Measurements from ENCODE around the gene KRTAP3-3. TPM values are rescaled to one million over a fixed set of nuclear protein-coding genes. Genes with fewer than 3 reads are reported as not detected.
A peak's percentile ranks its signal among the peaks of the same experiment; 100 is the strongest.

The KRTAP3-3 gene
- total RNA-seq, 1 donor from 2014 or later, result not detected

DNA sequence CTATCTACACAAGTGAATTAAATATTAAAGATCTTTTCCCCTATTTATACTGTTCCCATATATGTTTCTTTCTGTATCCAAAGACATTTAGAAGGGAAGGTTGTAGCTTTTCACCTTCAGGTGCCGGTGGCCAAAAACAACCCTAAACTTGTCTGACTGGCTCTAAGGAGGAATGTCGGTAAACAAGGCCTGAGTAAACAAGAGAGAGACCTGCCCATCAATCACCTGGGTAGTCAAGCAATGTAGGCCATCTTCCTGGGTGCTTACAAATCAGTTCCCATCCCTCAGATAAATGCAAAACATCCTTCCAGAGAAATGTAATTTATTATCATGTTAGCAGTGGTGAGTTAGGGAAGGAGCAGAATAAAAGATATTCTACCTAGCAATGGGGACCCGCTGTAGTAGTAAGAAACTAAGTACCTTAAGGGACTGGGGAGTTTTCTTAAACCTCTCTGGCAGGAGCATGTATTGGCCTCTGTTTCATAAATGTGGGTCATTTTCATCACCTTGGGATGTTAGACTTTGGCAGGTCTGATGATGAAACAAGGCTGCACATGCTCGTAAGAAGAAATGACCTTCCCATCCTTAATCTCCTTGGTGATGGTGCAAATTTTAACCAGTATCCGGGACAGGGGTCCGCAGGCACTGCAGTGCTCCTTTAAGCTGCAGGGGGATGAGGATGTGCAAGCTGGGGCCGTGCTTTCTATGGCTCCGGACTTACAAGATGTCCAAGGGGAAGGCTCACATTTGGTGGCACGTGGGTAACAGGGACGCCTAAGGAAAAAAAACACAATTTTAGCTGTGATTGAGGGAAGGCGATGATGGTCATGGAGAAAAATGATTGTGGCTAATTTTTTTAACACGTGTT, 35.6 kb downstream of the KRTAP3-3 start:
- DNase-seq (ENCODE audit: low spot score), result peak; percentile 58

DNA sequence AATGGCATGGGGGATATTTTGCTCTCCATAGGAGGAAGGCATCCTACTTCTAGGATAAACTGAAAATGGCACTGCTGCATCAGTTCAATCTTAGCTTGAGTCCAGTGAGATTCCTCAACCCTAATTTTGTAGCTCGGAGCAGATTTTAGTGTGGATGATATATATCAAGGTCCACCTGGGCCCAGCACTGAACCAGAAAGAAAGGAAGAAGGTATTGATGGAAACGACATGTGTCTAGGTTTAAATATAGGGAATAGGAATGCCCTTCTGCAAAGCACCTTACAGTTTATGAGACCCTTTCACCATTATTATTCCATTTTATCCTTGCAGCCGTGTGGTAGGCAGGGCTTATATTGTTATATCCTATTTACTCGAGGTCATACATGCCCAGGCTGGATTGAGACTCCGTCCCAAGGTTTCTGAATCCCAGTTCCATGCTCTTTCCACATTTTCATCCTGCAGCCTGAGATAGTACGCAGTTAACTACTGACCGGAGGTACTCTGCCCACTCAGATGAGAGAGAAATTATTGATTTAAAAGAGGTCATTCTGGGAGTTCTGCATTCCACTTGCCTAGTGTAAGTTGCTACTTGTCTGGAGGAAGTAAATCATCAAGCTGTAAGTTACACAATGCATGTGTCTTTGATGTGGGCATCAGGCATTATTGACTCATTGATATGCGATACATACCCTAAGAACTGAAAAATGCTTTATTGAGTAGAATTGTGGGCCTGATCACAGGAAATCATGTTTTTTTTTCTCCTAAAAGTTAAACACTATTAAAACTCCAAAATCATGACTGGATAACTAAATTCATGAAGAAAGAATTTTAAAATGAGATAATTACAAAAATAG, 37.3 kb downstream of the KRTAP3-3 start:
- DNase-seq (ENCODE audit: low spot score), result peak; percentile 56

DNA sequence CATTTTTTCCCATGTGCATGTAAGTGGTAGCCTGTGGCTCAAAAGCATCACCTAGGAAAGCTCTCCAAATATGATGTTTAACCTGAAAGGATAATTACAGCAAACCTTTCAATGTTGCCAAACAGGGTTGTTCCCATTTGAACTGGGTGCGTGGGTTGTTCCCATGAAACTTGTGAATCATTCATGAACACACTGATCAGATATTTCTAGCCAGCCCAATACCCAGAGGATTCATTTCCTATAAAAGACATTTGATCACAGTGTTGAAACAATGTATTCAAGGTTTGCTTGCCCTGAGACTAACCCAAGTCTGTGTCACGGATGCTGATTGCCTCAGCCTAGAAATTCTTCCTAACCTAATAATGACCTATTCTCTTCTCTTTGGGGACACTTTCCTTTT, 40.1 kb downstream of the KRTAP3-3 start:
- DNase-seq (ENCODE audit: low spot score), result no peak

DNA sequence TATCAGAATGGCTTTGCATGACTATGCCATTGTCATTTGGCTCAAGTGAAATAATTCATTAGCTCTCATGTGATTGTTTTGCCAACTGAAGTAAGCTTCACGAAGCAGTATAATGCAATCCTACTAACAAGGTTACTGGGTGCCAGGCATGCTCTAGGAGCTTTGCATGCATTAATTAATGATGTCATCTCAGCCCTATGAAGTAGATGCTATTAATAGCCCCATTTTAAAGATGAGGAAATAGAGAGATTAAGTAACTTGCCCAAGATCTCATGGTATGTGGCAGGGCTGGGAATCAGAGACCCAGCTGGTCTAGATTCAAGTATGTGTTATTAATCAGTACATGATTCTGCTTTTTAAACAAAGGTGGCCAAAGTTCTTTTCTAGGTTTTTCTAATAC, 41.3 kb downstream of the KRTAP3-3 start:
- DNase-seq (ENCODE audit: low spot score), result no peak

DNA sequence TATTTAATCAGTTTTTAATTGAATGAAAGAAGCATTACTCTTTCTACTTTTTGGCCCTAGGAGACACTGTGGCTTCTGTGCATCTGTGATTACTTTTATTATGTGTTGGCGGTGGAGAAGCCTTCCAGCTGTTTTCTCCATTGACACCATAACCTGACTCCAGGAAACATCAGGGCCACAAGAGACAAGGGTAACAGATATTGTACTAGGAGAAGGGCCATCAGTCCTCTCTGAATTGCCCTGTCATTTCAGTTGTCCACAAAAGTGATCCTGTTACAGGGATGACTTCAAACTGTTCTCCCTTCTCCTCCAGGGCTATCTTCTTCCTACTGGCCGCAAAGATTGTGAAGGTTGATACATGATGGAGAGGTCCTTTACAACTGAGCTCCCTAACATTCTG, 41.8 kb downstream of the KRTAP3-3 start:
- DNase-seq (ENCODE audit: low spot score), result no peak

DNA sequence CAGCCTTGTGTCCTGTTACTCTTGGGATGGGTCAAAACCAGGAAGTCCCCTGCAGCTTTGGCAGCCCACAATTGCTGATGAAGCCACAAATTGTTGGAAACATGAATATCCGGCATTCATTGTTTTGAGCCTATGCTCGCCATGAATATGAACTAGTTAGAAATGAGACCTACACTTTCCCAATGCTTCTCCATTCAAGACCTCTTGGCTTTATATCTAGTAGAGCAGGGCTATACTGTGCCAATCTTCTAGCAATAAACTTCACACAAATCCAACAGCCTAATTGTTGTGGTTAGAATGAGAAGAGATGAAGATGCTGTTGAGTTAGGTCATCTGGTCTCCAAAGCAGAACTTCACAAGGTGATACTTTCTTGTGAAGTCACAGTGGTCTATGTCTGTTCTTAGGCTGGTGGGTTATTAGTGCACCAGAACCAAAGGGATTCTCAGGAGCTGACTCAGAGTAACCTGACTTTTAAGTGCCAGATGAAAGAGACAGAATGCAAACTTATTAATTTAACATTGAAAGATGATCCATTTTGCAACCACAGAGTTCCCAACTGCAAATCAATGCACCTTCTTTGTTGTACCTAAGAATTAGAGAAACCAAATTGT, 42.8 kb downstream of the KRTAP3-3 start:
- no peak for DNase-seq (ENCODE audit: low spot score)

DNA sequence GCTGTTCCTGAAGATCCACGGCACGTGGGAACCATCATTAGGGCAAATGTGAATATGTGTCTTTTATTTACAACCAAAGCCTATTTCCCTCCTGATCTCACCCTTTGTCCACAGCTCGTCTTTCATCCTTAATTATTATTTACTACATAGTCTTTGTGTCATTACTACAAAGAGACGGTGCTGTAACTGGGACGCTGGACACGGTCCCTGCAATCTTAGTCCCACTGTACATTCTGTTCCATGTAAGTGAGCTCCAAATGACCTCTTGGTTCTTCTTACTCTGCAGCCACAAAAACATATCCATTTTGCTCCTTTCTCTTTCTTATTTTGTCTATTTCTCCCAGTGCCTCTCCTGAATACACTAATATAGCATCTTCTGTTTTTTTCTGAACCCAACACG, 43.8 kb downstream of the KRTAP3-3 start:
- no peak for DNase-seq (ENCODE audit: low spot score)

DNA sequence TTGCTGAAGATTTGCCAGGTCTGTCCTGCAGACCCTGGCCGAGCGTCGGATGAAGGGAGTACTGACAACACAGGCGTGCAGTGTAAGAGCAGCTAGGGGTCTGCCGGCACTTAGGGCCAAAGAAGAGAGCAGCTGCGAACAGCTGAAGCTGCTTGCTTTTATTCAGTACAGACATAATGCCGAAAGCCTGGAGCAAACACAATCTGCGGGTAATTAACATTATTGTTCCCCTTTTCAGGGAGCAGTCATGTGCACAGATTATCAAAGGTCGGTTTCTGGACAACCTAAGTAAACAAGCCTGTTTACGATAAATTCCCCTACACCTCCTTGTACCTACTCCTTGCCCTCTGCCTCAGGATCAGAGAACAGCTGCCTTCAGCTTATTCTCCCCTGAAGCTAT, 44.5 kb downstream of the KRTAP3-3 start:
- no peak for DNase-seq (ENCODE audit: low spot score)

DNA sequence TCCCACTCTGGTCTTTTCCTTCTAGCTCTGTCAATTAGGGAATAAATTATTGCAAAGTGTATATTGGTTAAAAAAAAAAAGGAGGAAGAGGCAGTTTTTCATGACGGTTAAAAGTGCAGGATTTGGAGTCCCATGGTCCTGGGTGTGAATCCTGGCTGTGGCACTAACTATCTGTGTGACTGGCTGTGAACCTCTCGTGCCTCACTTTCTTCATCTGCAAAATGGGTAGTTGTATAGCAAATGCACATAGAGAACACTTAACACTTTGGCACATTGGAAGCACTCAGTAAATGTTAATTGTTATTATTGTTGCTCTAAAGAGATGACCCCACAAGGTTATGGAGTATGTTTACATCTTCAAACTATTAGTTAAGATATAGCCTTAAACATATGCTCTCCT, 46.0 kb downstream of the KRTAP3-3 start:
- no peak for DNase-seq (ENCODE audit: low spot score)

DNA sequence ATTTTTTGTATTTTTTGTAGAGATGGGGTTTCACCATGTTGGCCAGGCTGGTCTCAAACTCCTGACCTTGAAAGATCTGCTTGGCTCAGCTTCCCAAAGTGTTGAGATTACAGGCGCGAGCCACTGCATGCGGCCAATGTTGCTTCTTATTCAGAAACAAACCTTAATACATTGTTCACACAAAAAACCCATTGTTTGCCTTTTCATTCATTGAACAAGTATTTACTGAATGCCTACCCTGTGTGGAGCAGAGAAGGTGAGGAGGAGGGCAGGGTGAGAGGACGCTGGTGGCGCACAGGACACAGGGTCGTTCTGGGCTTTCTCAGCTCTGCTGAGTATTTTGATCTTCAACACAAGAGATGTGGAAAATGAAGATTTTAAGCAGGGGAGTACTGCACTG, 48.5 kb downstream of the KRTAP3-3 start:
- no peak for DNase-seq (ENCODE audit: low spot score)

DNA sequence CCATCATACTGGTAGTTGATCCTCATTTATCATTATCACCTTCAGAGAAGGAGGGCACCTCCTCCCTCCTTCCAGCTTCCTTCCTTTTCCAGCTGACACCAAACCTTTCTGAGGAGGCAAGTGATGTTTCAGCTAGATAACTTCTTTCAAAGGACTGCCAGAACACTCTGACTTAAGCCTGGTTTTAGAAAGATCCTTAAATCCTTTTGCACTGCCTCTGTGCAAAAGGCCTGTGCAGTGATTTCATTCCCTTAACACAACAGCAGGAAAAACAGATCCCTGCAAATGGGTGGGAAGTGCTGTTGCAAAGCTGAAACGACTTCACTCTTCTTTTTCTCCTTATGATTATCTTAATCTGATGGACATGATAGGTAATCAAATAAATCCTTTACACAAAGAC, 49.4 kb downstream of the KRTAP3-3 start:
- no peak for DNase-seq (ENCODE audit: low spot score)

Other genes starting within 250 kb of the KRTAP3-3 start
- not detected for gene KRT25, start 238.8 kb downstream of the KRTAP3-3 start, total RNA-seq
- gene KRT26, start 222.0 kb downstream of the KRTAP3-3 start, total RNA-seq, result not detected
- not detected for gene KRT27, start 211.6 kb downstream of the KRTAP3-3 start, total RNA-seq
- not detected for gene KRT28, start 194.2 kb downstream of the KRTAP3-3 start, total RNA-seq
- gene KRT10, start 171.6 kb downstream of the KRTAP3-3 start, total RNA-seq, result 30.1 TPM
- not detected for gene KRT12, start 126.9 kb downstream of the KRTAP3-3 start, total RNA-seq
- 0.32 TPM for gene KRT20, start 108.9 kb downstream of the KRTAP3-3 start, total RNA-seq
- gene KRT23, start 56.5 kb downstream of the KRTAP3-3 start, total RNA-seq, result 7.0 TPM
- gene KRT39, start 27.2 kb downstream of the KRTAP3-3 start, total RNA-seq, result not detected
- gene KRT40, start 9.8 kb downstream of the KRTAP3-3 start, total RNA-seq, result not detected
- not detected for gene KRTAP3-2, start 5.7 kb upstream of the KRTAP3-3 start, total RNA-seq
- not detected for gene KRTAP3-1, start 15.0 kb upstream of the KRTAP3-3 start, total RNA-seq
- not detected for gene KRTAP1-5, start 33.0 kb upstream of the KRTAP3-3 start, total RNA-seq
- gene KRTAP1-4, start 36.0 kb upstream of the KRTAP3-3 start, total RNA-seq, result not detected
- gene KRTAP1-3, start 40.7 kb upstream of the KRTAP3-3 start, total RNA-seq, result not detected
- gene KRTAP1-1, start 47.3 kb upstream of the KRTAP3-3 start, total RNA-seq, result not detected
- not detected for gene KRTAP2-1, start 53.2 kb upstream of the KRTAP3-3 start, total RNA-seq
- not detected for gene KRTAP2-2, start 61.1 kb upstream of the KRTAP3-3 start, total RNA-seq
- not detected for gene KRTAP2-3, start 66.0 kb upstream of the KRTAP3-3 start, total RNA-seq
- gene KRTAP2-4, start 71.7 kb upstream of the KRTAP3-3 start, total RNA-seq, result not detected
- not detected for gene KRTAP4-7, start 90.0 kb upstream of the KRTAP3-3 start, total RNA-seq
- not detected for gene KRTAP4-8, start 104.0 kb upstream of the KRTAP3-3 start, total RNA-seq
- not detected for gene KRTAP4-16, start 108.0 kb upstream of the KRTAP3-3 start, total RNA-seq
- gene KRTAP4-9, start 111.2 kb upstream of the KRTAP3-3 start, total RNA-seq, result not detected
- not detected for gene KRTAP4-11, start 124.2 kb upstream of the KRTAP3-3 start, total RNA-seq
- not detected for gene KRTAP4-12, start 130.0 kb upstream of the KRTAP3-3 start, total RNA-seq
- not detected for gene KRTAP4-6, start 146.4 kb upstream of the KRTAP3-3 start, total RNA-seq
- gene KRTAP4-5, start 155.7 kb upstream of the KRTAP3-3 start, total RNA-seq, result not detected
- not detected for gene KRTAP4-4, start 166.6 kb upstream of the KRTAP3-3 start, total RNA-seq
- gene KRTAP4-3, start 174.1 kb upstream of the KRTAP3-3 start, total RNA-seq, result not detected
- not detected for gene KRTAP4-2, start 184.1 kb upstream of the KRTAP3-3 start, total RNA-seq
- gene KRTAP4-1, start 190.7 kb upstream of the KRTAP3-3 start, total RNA-seq, result not detected
- gene KRTAP9-1, start 195.7 kb upstream of the KRTAP3-3 start, total RNA-seq, result not detected
- gene KRTAP9-2, start 232.5 kb upstream of the KRTAP3-3 start, total RNA-seq, result not detected
- not detected for gene KRTAP9-3, start 238.3 kb upstream of the KRTAP3-3 start, total RNA-seq
- gene KRTAP9-8, start 243.8 kb upstream of the KRTAP3-3 start, total RNA-seq, result not detected